Measurements from ENCODE around the gene CSTPP1. TPM values are rescaled to one million over a fixed set of nuclear protein-coding genes. Genes with fewer than 3 reads are reported as not detected.

CSTPP1 gene
- total and polyA plus RNA-seq, 2 of the 4 experiments (the other 2 are of a cell fraction) = 22.0 to 35.7 TPM

- Histone ChIP-seq H3K56ac (ENCODE audit: extremely low read depth, insufficient read depth, low read length) (no peak overlapping the region), H2AFZ (replicated peaks; ENCODE audit: low read length, poor library complexity) (no peak overlapping the region), H3K4ac (ENCODE audit: low read depth, low read length) (no peak overlapping the region), H3K23ac (ENCODE audit: low read depth, low read length) (no peak overlapping the region), H3K36me3 (ENCODE audit: control insufficient read depth, insufficient read depth, low read length) (no peaks in the 10 kb centered on the region; the same call in 1 of the 2 replicates), H2BK120ac (ENCODE audit: low read depth, low read length) (no peak overlapping the region), H3K79me1 (ENCODE audit: low read depth in 1 of 2, low read length in 2 of 2) (no peaks in the 10 kb centered on the region), H2BK15ac (ENCODE audit: low read depth, low read length) (no peak overlapping the region), H3K4me3 (ENCODE audit: insufficient read depth, low read depth, low read length) (no peak overlapping the region), H2AK5ac (ENCODE audit: low read depth, low read length) (no peak overlapping the region), H3K9me3 (ENCODE audit: control insufficient read depth, insufficient read depth, low read length) (no peaks in the 10 kb centered on the region), H3K14ac (replicated peaks; ENCODE audit: low read depth, low read length) (no peak overlapping the region), H3K4me2 (ENCODE audit: low read depth, low read length) (no peak overlapping the region), H2BK5ac (ENCODE audit: low read depth, low read length, poor library complexity, severe bottlenecking) (no peak overlapping the region), H3K9me1 (ENCODE audit: insufficient read depth, low read length) (no peaks in the 10 kb centered on the region), H3K27ac (ENCODE audit: insufficient read depth, low read length) (no peak overlapping the region), H4K8ac (ENCODE audit: low read depth in 2 of 2, low read length in 2 of 2) (no peak overlapping the region), H4K91ac (ENCODE audit: insufficient read depth, low read depth, low read length) (no peak overlapping the region), H3K9ac (ENCODE audit: low read depth, low read length) (no peak overlapping the region), H2AK9ac (replicated peaks; ENCODE audit: low read depth, low read length, poor library complexity) (no peak overlapping the region), H3K4me1 (ENCODE audit: control insufficient read depth, insufficient read depth, low read length) (no peaks in the 10 kb centered on the region), H4K20me1 (ENCODE audit: insufficient read depth, low read length) (no peaks in the 10 kb centered on the region), H4K5ac (ENCODE audit: low read depth, low read length) (no peak overlapping the region), H3K18ac (ENCODE audit: low read depth, low read length) (no peak overlapping the region), H3K27me3 (ENCODE audit: control insufficient read depth, insufficient read depth, low read length) (no peaks in the 10 kb centered on the region), H2BK20ac (ENCODE audit: low read depth, low read length) (no peak overlapping the region)
- no CpG with 5 or more reads among the region's 2 CpGs for WGBS, 2 experiments (ENCODE audit: extremely low coverage in 2 of 2, insufficient read length in 1 of 2)
- ChIA-PET CTCF (no interaction called here), POLR2A (ENCODE audit: unreplicated experiment) (no interaction called here)
- no peak for TF ChIP-seq USF2 (IDR thresholded peaks at IDR 0.05; ENCODE audit: low read depth, low read length)
- TF ChIP-seq ELK1 (IDR thresholded peaks at IDR 0.05; ENCODE audit: borderline replicate concordance, low read depth, low read length) = no peak
- no peak for TF ChIP-seq MXI1 (IDR thresholded peaks at IDR 0.05; ENCODE audit: borderline replicate concordance, low read depth, low read length)
- TF ChIP-seq CHD1 (IDR thresholded peaks at IDR 0.05; ENCODE audit: low read depth, low read length) = no peak
- TF ChIP-seq MAZ (IDR thresholded peaks at IDR 0.05; ENCODE audit: borderline replicate concordance, low read depth, low read length) = no peak
- no peak for TF ChIP-seq RFX5 (IDR thresholded peaks at IDR 0.05; ENCODE audit: low read depth, low read length)
- no peak for TF ChIP-seq RCOR1 (IDR thresholded peaks at IDR 0.05; ENCODE audit: insufficient replicate concordance, low read length)
- TF ChIP-seq FOS (IDR thresholded peaks at IDR 0.05; ENCODE audit: low read depth, low read length) = no peak
- TF ChIP-seq CEBPB (IDR thresholded peaks at IDR 0.05; ENCODE audit: low read depth, low read length) = no peak
- TF ChIP-seq POLR2A (IDR thresholded peaks at IDR 0.05; ENCODE audit: low read depth, low read length) = no peak
- TF ChIP-seq CTCF (conservative IDR thresholded peaks at IDR 0.05; ENCODE audit: low read depth, low read length) = no peak
- TF ChIP-seq BHLHE40 (IDR thresholded peaks at IDR 0.05; ENCODE audit: low read depth, low read length) = no peak
- TF ChIP-seq RAD21 (IDR thresholded peaks at IDR 0.05; ENCODE audit: low read length) = no peak
- no peak for TF ChIP-seq MAFK (IDR thresholded peaks at IDR 0.05; ENCODE audit: low read depth, low read length)
- no peak for TF ChIP-seq SMC3 (IDR thresholded peaks at IDR 0.05; ENCODE audit: low read depth, low read length)
- no peak for TF ChIP-seq NFE2L2 (IDR thresholded peaks at IDR 0.05; ENCODE audit: low read depth, low read length)
- intact Hi-C loops (cut with micrococcal nuclease) (no loop called here), dilution Hi-C loops (cut with HindIII; ENCODE audit: low sequenced_read_pairs, unreplicated experiment) (no loop called here), in situ Hi-C loops (cut with MboI; ENCODE audit: low sequenced_read_pairs) (no loop called here)
- ATAC-seq (ENCODE audit: low read depth) (no peak), DNase-seq (no peak)
- no TSS peak for BruUV-seq (replicated peaks)
Observed at GRCh38 chr11:46991391-46991790, 54.8 kb downstream of the CSTPP1 start.
